ENCODE data around the gene AFF3. TPM values are rescaled to one million over a fixed set of nuclear protein-coding genes. Genes with fewer than 3 reads are reported as not detected.
"Not testable (repeated sequence)": the region's sequence is repeated elsewhere in the genome, so short reads cannot be mapped to it uniquely, and the experiment has no call there.

The AFF3 gene
- polyA plus RNA-seq, 1 donor, result 3.9 TPM

DNA sequence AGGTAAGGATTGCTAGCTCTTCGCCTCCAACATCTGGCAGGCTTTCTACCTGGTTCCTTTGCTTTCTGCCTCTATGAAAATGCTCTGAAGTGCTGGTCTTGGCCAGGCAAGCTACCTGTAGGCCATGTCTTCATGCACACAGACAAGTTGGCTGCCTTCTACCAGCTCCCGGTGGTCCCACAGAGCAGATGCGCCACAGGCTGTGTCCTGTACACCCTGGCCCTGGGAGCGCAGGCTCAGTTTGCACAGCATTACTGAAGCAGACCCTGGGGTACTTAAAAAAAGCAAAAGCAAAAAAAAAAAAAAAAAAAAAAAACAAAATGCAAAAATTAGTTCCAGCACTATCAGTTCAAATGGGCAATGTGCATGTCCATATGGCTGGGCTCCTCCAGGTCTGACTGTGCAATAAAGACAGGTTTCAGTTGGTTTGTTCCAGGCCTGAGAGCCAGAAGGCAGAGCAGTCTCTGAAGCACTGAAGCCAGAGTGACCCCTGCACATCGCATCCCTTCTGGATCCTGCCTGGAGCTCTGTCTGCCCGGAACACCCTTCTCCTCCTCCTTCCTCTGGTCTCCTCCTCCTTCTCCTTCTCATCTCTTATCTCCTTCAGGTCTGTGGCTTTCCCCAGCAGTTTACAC lies 364.6 kb downstream of the AFF3 start:
- no peak for DNase-seq

DNA sequence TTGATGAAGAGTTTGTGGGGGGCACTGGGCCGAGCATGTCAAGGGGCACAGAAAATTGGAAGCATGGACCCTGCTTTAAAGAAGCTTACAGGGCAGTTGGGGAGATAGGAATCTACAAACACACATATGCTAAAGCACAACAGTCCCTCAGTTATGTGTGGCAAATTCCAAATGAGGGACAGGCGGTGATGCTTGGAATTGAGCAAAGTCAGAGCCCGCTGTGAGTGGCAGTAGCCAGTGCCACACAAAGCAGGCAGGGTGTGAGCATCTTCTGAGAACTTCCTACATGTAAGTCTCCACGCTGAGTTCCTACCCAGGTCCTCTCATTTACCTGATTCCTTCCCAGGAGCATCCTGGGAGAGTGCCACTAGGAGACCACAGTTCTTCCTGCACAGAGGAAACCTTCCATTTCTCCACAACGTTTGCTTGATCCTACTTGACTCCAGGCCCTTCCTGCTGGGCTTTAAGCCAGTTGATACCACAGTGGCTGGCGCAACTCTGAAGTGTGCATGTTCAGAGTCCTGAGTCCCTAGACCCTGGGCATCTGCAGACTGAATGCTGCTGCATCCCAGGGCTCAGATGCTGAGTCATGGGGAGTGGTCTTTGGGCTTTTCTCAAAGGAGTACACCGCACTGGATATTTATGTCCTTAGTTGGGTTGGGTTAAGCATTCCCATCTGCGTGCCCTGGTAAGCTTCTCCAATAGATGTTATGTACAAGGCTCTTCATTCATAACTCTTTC lies 365.3 kb downstream of the AFF3 start:
- no peak for DNase-seq

DNA sequence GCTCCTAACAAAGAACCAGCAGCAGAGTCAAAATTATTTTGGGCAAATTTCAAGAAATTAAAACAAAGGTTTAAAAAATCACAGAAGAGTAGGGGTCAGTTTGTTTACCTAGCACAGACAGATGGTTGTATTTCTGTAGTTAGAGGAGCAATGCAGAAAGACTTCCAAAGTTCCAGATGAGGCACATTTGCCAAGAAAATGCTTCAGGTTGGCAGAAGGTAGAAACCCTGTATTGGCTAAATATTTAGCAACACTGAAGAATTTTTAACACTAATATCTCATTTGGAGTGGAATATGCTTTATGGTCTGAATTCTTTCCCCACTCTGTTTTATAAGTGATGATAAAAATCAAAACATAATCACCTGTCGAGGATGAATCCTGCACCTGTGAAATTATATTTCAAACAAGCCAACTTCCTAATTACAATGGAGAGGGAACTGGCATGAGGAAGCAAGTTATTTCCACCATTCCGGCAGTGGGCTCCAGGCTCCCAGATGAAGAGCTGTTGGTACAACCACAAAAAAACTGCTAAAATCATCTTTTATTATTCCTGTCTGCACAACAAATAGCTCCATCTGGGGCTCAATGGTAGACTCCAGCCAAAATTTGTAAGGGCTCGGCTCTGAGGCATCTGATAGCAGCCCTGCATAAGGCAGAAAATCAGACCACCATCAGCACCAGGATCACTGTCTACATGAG lies 366.0 kb downstream of the AFF3 start:
- no peak for DNase-seq

DNA sequence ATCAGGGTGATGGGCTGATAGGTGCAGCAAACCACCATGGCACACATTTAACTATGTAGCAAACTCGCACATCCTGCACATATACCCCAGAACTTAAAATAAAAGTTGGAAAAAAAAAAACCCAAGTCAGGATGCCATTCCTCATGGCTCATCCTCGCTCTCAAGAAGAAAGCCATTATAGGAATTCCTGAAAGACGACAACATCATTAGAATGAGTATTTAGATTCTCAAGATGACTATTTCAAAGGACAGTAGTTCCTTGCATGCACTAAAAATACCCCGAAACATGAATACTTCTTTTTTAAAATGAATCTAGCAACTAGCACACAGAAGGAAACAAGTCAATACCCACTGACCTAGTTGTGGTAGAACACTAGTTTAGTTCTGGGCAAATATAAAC lies 366.8 kb downstream of the AFF3 start:
- DNase-seq, result no peak

DNA sequence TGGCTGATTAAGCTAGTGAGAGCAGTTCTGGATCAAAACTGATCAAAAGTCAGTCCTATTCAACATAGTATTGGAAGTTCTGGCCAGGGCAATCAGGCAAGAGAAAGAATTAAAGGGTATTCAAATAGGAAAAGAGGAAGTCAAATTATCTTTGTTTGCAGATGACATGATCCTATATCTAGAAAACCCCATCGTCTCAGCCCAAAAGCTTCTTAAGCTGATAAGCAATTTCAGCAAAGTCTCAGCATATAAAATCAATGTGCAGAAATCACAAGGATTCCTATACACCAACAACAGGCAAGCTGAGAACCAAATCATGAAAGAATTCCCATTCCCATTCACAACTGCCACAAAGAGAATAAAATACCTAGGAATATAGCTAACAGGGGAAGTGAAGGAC lies 368.7 kb downstream of the AFF3 start:
- DNase-seq, result not testable (repeated sequence)

DNA sequence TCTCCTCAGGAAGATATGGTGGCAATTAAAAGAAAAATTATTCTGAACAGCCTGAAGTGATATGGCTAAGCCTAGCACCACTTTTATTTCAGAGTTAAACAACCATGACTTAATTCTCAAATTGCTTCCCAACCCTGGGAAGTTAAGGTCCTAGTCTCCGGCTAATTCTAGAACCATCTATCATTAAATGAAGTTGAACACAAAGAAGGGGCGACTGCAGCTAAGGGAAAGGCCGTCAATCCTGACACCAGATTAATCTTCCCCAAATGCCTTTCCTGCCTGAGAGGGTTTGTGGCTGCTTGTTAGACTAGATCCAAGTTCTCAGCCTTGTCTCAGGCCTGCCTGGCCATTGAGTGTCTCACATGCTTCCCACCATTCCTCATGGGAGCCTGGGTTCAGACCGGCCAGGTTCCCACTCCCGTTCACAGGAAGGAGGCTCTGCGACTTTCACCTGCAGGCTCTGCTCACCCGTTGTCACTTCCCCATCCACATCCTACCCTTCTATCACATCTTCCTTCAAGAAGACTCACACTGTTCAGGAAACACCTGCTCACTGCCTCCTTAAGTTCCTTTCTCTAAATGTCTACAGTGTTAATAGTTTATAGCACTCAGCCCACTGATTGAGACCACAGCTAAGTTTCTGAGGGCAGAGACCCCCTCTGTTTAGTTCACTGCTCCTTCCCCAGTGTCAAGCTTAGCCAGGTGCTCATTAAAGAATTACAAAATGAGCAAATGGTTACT lies 369.6 kb downstream of the AFF3 start:
- no peak for DNase-seq

DNA sequence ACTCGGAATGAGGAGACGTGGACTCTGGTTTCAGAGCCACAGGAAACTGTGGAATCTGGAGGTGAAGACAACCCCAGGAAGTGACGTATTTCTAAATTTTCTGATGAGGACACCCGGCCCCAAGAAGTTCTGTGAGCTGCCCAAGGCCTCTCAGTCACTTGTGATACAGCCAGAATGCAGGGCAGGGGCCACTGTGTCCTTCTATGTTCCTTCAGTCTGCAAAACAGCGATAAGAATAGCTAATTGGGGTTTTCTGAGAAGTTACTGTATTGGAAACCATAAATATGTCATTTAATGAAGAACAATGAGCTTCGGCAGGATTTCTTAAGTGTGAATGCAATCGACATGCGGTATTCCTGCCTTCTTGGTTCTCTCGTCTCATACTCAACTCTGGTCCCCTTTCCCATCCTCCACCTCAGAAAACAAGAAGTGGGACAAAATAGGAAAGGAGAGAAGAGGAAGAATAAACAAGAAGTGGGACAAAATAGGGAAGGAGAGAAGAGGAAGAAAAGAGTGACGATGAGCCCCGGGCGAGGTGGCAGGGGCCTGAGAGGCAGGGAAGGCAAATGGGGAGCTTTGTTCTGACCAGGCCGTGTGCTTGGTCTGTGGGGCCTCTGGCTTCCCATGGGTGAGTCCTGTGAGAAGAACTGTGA lies 370.6 kb downstream of the AFF3 start:
- no peak for DNase-seq

DNA sequence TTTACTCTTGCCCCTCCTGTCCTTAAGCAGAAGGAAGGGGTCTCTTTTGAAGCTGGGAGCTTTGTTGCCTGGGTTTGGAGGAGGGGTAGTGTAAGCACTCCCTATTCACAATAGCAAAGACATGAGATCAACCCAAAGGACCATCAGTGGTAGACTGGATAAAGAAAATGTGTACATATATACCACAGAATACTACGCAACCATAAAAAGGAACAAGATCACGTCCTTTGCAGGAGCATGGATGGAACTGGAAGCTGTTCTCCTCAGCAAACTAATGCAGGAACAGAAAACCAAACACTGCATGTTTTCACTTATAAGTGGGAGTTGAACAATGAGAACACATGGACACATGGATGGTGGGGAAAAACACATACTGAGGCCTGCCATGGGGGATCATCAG lies 371.5 kb downstream of the AFF3 start:
- no peak for DNase-seq

DNA sequence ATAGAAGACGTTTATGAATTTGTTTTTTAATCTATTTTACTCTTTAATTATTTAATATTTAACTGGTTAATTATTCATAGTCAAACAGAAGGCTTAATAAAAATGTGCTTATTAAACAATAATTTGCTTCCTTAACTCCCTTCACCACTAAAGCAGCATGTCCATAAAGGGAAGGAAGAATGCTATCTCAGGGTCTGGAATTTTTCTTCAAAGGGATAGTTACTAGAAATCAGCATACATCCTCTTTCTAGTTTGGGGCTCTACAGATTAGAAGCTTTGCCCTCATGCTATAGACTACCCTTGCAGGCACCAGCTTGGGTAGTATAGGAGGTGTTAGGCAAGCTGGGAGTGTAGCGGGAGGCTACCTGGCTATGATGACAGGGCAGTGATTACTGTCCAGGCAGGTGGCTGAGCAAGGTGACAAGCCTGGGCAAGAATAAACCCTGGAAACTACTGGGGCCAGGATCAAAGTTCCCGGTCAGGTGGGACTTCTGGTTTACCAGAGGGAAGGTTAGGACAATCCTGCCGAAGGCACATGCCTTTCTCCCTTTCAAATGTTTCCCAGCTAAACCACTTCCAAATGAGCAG lies 376.6 kb downstream of the AFF3 start:
- DNase-seq, result no peak

DNA sequence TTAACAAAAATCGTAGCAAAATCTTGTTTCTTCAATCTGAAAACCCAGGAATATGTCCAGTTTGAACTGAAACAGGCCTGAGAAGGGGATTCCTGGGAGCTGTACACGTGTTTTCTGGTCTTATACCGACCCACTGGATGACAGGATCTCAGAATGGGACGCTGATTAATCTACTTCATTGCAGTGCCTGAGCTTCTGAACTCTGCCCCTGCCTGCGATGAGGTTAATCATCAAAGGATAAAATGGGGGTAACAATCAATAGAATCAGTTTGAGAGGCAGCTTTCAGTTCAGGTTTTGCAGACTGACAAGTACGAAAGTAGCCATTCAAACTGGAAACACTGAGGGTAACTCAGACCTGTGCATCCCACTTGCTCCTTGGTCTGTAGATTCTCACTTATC lies 378.6 kb downstream of the AFF3 start:
- no peak for DNase-seq

DNA sequence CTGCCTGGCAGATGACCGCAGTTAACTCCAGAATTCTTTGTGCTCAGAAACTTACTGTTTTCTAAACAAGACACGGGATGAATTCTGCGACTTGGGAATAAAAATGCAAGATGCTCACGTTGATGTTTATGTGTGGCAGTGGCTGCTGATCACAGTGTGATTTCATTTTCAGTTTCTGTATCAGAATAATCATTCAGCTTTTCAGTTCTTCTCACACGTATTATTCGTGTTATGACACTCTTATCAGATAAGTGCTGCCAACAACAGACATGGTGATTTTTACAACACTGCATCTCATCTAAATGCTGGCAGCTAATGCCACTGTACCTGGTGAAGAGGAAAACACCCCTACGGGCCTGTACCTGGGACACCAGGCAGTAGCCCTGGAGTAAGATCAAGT lies 379.7 kb downstream of the AFF3 start:
- DNase-seq, result no peak

DNA sequence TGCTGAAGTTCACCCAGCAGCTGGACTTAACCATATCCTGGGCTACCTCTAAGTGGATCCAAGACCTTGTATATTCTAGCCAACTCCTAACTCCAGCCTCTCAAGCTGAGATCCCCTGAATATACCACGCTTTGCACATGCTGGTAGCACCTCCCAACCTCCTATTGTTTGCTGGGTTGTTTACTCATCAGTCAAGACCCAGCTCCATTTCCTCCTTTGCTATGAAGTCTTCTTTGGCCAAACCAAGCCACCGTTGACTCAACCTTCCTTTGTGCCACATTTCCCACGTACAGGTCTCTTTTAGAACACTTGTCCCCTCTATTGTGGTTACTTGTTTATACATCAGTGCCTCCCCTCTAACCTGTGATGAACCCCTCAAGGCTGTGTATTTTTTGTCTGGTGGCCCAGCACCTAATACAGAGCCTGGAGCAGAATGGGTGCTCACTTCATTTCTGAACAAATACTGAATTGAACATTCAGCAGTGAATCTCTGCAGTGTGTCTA lies 384.7 kb downstream of the AFF3 start:
- DNase-seq, result no peak

DNA sequence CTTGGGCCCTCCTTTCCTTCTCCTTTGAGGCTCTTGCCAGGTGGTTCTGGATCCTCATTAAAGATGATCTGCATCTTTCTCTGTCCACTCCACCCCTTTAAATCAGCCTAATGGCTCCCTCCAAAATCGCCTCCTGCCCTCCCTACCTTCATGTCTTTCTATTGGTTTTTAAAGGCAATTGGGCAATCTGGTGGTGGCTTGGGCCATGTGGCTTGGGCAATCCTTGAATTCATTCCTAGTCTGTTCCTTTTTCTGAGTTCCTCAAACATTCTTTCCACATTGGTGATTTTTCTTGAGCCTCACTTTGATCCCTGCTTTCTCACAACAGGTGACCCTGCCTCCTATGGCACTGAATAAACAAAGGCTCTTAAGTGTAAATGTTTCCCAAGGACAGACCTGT lies 386.3 kb downstream of the AFF3 start:
- no peak for DNase-seq

DNA sequence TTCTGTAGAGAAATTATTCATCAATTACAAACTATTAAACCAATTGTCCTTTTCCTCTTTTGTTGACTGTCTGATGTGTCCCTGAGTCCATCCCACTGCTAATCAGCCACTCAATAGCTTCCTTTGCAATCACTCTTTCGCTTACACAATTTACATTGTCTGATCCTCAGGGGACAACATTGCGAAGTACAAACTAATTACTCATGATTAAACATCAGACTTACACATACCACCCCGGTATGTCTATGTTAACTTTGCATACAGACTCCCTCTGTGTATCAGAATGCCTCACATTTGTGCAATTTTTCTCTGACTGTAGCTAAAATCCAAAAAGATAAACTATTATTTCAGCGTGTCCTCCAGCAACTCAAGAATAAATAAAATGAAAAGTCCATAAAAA lies 388.2 kb downstream of the AFF3 start:
- no peak for DNase-seq

DNA sequence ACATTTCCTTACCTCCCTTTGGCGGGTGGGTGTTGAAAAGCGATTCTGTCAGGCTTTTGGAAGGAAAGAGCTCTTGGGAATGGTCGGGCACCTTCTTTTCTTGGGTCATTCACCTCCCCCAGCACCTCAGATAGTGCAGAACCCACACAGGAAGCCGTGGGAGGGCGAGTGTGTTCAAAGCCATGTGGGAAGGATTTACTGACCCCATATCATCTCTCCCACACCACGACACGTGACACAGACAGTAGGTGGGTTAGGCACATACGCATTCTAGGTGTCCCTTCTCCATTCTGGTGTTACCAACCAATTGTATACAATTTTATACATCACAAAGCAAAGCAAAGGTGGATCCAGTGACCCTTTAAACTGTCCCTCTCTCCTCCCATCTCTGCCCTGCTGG lies 388.9 kb downstream of the AFF3 start:
- no peak for DNase-seq

DNA sequence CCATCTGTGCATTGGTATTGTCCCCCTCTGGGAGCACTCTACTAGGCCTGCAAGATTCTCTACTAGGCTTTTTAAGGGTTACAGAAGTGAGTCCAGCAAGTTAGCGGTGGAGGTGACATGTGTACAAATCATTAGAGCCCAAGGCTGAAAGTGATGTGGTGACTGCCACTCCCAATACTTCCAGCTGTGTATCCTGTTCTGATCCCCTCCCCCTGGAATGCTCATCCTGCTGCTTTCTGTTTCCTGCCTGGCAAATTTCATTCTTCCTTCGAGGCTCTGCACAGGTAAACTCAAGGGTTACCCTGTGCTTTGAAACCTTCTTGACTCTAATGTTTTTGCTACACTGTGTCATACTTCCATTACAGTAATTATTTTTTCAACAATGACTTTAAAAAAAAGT lies 394.0 kb downstream of the AFF3 start:
- DNase-seq, result no peak

DNA sequence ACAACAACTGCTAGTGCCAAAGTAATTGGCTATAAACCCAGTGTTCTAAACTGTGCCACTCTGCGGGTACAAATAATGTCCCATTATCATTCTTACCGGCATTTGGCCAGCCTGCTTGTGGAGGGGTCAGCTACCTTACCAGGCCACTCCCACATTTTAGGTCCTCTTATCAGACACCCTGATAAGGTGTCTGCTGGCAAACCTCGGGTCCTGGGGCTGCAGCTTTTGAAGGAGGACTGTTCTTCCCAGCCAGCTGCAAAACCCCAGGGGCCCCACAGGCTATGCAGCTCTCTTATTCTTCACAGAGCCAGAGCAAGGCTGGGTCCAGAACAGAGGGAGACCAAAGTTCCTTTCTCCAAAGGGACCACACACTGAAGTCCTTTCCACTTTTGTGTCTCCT lies 394.5 kb downstream of the AFF3 start:
- no peak for DNase-seq

DNA sequence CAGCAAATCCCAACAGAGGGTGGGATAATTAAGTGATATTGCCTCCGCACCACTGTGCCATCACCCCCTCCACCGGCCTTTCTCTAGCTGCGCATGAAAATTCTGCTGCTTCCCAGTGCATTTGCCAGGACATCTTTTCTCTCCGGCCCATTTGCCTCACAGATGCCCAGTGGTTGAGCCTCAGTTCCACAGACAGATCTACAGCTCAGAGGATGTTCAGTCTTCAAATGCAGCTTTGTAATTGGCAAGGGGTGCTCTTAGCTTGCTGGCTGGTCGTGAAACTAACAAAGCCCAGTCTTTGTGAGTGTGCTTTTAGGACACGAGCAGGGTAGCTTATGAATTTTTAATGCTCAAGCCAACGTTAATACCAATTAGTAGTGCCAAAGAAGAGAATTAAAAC lies 399.2 kb downstream of the AFF3 start:
- no peak for DNase-seq

DNA sequence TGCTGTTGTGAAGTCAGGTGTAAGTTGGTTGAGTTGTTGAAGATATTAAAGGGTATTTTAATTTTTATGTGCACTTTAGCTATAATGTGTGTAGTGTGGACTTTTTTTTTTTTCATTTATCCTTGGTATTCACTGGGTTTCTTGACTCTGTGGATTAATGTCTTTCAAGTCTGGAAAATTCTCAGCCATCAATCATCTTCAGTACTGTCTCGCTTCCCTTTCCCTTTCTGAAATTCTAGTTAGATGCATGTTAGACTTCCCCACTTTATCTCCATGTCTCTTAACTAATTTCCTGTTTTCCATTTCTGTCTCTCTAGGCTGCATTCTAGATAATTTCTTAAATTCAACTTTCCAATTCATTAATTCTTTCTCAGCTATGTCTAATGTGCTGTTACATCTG lies 404.9 kb downstream of the AFF3 start:
- no peak for DNase-seq

DNA sequence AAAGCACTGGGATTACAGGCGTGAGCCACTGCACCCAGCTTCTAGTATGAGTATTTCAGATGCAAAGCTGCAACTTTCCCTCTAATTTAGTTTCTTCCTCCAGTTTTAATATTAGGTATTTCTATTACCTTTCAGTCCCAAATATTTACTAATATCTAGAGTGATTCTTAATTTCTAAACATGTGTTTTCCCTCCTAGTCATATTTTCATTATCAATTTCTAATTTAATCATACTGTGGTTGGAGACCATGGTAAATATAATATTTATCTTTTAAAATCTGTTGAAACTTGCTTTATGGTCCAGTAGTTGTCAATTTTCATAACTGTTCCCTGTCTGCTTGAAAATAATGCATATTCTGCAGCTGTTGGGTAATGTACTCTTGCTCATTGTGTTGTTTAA lies 406.6 kb downstream of the AFF3 start:
- DNase-seq, result no peak

DNA sequence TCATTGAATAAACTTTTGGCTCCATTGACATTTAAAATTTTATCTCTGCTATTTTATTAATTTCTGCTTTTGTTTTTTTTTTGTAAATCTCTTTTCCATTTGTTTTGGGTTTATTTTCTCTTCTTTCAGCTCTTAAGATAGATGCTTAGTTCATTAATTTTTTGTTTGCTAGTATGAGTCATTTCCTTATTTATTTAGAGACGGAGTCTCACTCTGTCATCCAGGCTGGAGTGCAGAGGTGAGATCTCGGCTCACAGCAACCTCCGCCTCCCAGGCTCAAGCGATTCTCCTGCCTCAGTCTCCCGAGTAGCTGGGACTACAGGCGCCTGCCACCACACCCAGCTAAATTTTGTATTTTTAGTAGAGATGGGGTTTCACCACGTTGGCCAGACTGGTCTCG lies 407.1 kb downstream of the AFF3 start:
- DNase-seq, result not testable (repeated sequence)

DNA sequence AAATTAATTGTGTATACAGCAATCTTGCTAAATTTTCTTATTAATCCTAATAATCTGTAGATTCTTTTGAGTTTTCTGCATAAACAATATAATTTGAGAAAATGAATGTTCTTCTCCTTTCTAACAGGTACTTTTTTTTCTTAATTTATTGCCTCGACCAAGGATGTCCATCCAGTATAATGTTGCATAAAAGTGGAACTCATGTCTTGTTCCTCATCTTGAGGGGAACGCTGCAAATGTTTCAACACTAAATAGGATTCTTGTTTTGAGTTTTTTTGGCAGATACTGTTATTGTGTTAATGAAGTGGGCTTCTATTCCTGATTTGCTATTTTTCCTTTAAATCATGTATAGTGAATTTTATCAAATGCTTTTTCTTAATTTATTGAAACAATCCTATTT lies 408.2 kb downstream of the AFF3 start:
- DNase-seq, result no peak

Data from hindlimb muscle (tissue), 1 donor.